ENCODE results near the gene SLC44A1.

The SLC44A1 gene

GRCh38 chr9:105479846-105480245, 235.4 kb downstream of the SLC44A1 start:
- TF ChIP-seq CTCF (IDR thresholded peaks at IDR 0.05; ENCODE audit: low read length): no peak
- no peak for TF ChIP-seq EZH2 (IDR thresholded peaks at IDR 0.05; ENCODE audit: borderline replicate concordance, low read length)
- H4K20me1 ChIP-seq (ENCODE audit: insufficient read depth, low read length): no peaks in the 10 kb centered on the region
- H3K79me2 ChIP-seq (ENCODE audit: insufficient read depth, low read length): no peaks in the 10 kb centered on the region
- no peaks in the 10 kb centered on the region for H3K4me1 ChIP-seq (ENCODE audit: insufficient read depth, low read length, severe bottlenecking)
- no peaks in the 10 kb centered on the region for H3K36me3 ChIP-seq (ENCODE audit: insufficient read depth, low read length)
- no peak overlapping the region for H3K4me3 ChIP-seq (ENCODE audit: low read depth, low read length, poor library complexity, severe bottlenecking)
- H3K27me3 ChIP-seq (ENCODE audit: insufficient read depth, low read length): no peaks in the 10 kb centered on the region
- H3K9me3 ChIP-seq (ENCODE audit: low read length): no peaks in the 10 kb centered on the region
- H3K27ac ChIP-seq (ENCODE audit: low read depth, low read length, poor library complexity, severe bottlenecking): no peak overlapping the region
- no peak overlapping the region for H3K9ac ChIP-seq (ENCODE audit: low read length)
- no peak overlapping the region for H3K4me2 ChIP-seq (ENCODE audit: low read length)
- H3K9me2 ChIP-seq (ENCODE audit: low read depth, low read length): no peaks in the 10 kb centered on the region
- 0 out of 2 replicates have a peak, but pooled peaks cover 4% of the 10 kb centered on the region for H3F3A ChIP-seq (ENCODE audit: insufficient read depth, low read length)
- no peak overlapping the region for H2AFZ ChIP-seq (ENCODE audit: low read length)

GRCh38 chr9:105483618-105484017, 239.2 kb downstream of the SLC44A1 start:
- Histone ChIP-seq H3K4me2 (ENCODE audit: low read length) (no peak overlapping the region), H3K79me2 (ENCODE audit: insufficient read depth, low read length) (no peaks in the 10 kb centered on the region), H3K4me3 (ENCODE audit: low read depth, low read length, poor library complexity, severe bottlenecking) (no peak overlapping the region), H4K20me1 (ENCODE audit: insufficient read depth, low read length) (no peaks in the 10 kb centered on the region), H3K4me1 (ENCODE audit: insufficient read depth, low read length, severe bottlenecking) (no peaks in the 10 kb centered on the region), H3K27me3 (ENCODE audit: insufficient read depth, low read length) (no peaks in the 10 kb centered on the region), H3F3A (ENCODE audit: insufficient read depth, low read length) (no peaks in the 10 kb centered on the region), H3K9ac (ENCODE audit: low read length) (no peak overlapping the region), H3K27ac (ENCODE audit: low read depth, low read length, poor library complexity, severe bottlenecking) (no peak overlapping the region), H3K36me3 (ENCODE audit: insufficient read depth, low read length) (no peaks in the 10 kb centered on the region), H2AFZ (ENCODE audit: low read length) (no peak overlapping the region), H3K9me2 (ENCODE audit: low read depth, low read length) (no peaks in the 10 kb centered on the region), H3K9me3 (ENCODE audit: low read length) (no peaks in the 10 kb centered on the region)
- TF ChIP-seq EZH2 (IDR thresholded peaks at IDR 0.05; ENCODE audit: borderline replicate concordance, low read length) (no peak), CTCF (IDR thresholded peaks at IDR 0.05; ENCODE audit: low read length) (no peak)

- Histone ChIP-seq H3K36me3 (ENCODE audit: insufficient read depth, low read length) (no peaks in the 10 kb centered on the region), H3K9me2 (ENCODE audit: low read depth, low read length) (no peaks in the 10 kb centered on the region), H3K27ac (ENCODE audit: low read depth, low read length, poor library complexity, severe bottlenecking) (no peak overlapping the region), H3K9me3 (ENCODE audit: low read length) (no peaks in the 10 kb centered on the region), H3K27me3 (ENCODE audit: insufficient read depth, low read length) (no peaks in the 10 kb centered on the region), H3K4me1 (ENCODE audit: insufficient read depth, low read length, severe bottlenecking) (no peaks in the 10 kb centered on the region), H4K20me1 (ENCODE audit: insufficient read depth, low read length) (no peaks in the 10 kb centered on the region), H3K79me2 (ENCODE audit: insufficient read depth, low read length) (no peaks in the 10 kb centered on the region), H3K4me2 (ENCODE audit: low read length) (no peak overlapping the region), H3K9ac (ENCODE audit: low read length) (no peak overlapping the region), H2AFZ (ENCODE audit: low read length) (no peak overlapping the region), H3F3A (ENCODE audit: insufficient read depth, low read length) (no peaks in the 10 kb centered on the region), H3K4me3 (ENCODE audit: low read depth, low read length, poor library complexity, severe bottlenecking) (no peak overlapping the region)
- TF ChIP-seq EZH2 (IDR thresholded peaks at IDR 0.05; ENCODE audit: borderline replicate concordance, low read length) (no peak), CTCF (IDR thresholded peaks at IDR 0.05; ENCODE audit: low read length) (no peak)
These were observed 239.8 kb downstream of the SLC44A1 start for GRCh38 chr9:105484226-105484625.

Data from OCI-LY1 (cell line).